HG03196 (cell line): Measurements from ENCODE around the gene AKT1.
"Not testable (repeated sequence)": the region's sequence is repeated elsewhere in the genome, so short reads cannot be mapped to it uniquely, and the experiment has no call there.

Source experiments
- ATAC-seq: cut with Tn5 transposase; IDR thresholded peaks from one replicate; pipeline ENCODE4 v1.9.1; 2021; ENCODE audit not compliant: unreplicated experiment

Gene AKT1

GRCh38 chr14:104794993-104795780 lies at the start of gene AKT1:
Gene AKT1 (minus strand): TSS chr14:104795748. CDS start chr14:104792643, 3,105 bp downstream.
- no peak for ATAC-seq

GRCh38 chr14:104845033-104845666 lies 49.6 kb upstream of the AKT1 start:
- ATAC-seq: no peak

- no peak for ATAC-seq
Observed at GRCh38 chr14:104844306-104845032, 48.9 kb upstream of the AKT1 start.

GRCh38 chr14:104843442-104844305 lies 48.1 kb upstream of the AKT1 start:
- ATAC-seq: no peak

- no peak for ATAC-seq
Observed at GRCh38 chr14:104843006-104843405, 47.5 kb upstream of the AKT1 start.

GRCh38 chr14:104841730-104842129 lies 46.2 kb upstream of the AKT1 start:
- ATAC-seq: no peak

GRCh38 chr14:104836171-104836935 lies 40.8 kb upstream of the AKT1 start:
- ATAC-seq: not testable (repeated sequence)

GRCh38 chr14:104830781-104831180 lies 35.2 kb upstream of the AKT1 start:
- no peak for ATAC-seq

GRCh38 chr14:104827177-104828055 lies 31.9 kb upstream of the AKT1 start:
- no peak for ATAC-seq

- no peak for ATAC-seq
Observed at GRCh38 chr14:104826861-104827176, 31.3 kb upstream of the AKT1 start.

- ATAC-seq: peak; percentile 62
Observed at GRCh38 chr14:104826189-104826860, 30.8 kb upstream of the AKT1 start.

- no peak for ATAC-seq
Observed at GRCh38 chr14:104824353-104824997, 28.9 kb upstream of the AKT1 start.

- ATAC-seq: no peak
Observed at GRCh38 chr14:104822821-104823615, 27.5 kb upstream of the AKT1 start.

- no peak for ATAC-seq
Observed at GRCh38 chr14:104821971-104822608, 26.5 kb upstream of the AKT1 start.

GRCh38 chr14:104821229-104821945 lies 25.8 kb upstream of the AKT1 start:
- no peak for ATAC-seq

GRCh38 chr14:104820669-104821228 lies 25.2 kb upstream of the AKT1 start:
- no peak for ATAC-seq
